ENCODE results near the gene MATCAP1. TPM values are rescaled to one million over a fixed set of nuclear protein-coding genes. Genes with fewer than 3 reads are reported as not detected.
A peak's percentile ranks its signal among the peaks of the same experiment; 100 is the strongest.

The MATCAP1 gene
- total and polyA plus RNA-seq, 2 of the 8 experiments (the other 6 are each of a cell fraction or from before 2014, with no cell fraction given): 22.9 to 27.5 TPM

DNA sequence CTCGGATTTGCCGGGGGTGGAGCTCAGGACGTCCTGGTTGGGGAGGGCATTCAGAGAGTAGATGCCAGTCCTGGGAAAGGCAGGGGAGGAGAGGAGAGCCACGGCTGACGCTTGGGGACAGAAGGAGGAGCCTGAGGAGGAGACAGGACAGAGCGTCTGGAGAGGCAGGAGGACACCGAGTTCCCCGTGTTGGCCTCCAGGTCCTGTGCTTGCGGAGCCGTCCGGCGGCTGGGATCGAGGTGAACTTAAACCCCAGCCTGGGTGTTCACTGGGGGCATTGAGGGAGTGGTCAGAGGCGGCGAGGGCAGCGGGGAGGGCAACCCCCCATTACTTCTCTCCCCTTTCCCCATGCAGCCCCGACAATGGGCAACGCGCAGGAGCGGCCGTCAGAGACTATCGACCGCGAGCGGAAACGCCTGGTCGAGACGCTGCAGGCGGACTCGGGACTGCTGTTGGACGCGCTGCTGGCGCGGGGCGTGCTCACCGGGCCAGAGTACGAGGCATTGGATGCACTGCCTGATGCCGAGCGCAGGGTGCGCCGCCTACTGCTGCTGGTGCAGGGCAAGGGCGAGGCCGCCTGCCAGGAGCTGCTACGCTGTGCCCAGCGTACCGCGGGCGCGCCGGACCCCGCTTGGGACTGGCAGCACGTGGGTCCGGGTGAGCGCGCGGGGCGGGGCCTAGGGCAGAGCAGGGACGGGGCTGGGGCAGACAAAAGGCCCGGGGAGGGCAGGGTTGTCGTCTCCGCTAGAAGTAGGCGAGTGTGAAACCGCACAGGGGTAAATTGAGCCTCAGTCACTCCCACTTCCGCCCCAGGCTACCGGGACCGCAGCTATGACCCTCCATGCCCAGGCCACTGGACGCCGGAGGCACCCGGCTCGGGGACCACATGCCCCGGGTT, 9.7 kb downstream of the MATCAP1 start (continued):
- TF ChIP-seq, protein P1, sequence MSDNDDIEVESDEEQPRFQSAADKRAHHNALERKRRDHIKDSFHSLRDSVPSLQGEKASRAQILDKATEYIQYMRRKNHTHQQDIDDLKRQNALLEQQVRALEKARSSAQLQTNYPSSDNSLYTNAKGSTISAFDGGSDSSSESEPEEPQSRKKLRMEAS (IDR thresholded peaks at IDR 0.05): peak; percentile 89
- TF ChIP-seq RAD21 (IDR thresholded peaks at IDR 0.05 in 1 of 2, conservative IDR thresholded peaks at IDR 0.05 in 1 of 2; ENCODE audit: low read depth in 2 of 2, low read length in 2 of 2) (peak; percentile 7 to 23; a peak in 2 of 4 replicates), CBX5 (IDR thresholded peaks at IDR 0.05; ENCODE audit: low read depth, low read length) (no peak), BCL11A (IDR thresholded peaks at IDR 0.05; ENCODE audit: low read depth in 2 of 2, low read length in 2 of 2) (no peak), RNF2 (IDR thresholded peaks at IDR 0.05; ENCODE audit: borderline replicate concordance, low read depth, low read length, missing control alignments, poor library complexity, severe bottlenecking) (peak; percentile 36)
- TF ChIP-seq, protein P2, sequence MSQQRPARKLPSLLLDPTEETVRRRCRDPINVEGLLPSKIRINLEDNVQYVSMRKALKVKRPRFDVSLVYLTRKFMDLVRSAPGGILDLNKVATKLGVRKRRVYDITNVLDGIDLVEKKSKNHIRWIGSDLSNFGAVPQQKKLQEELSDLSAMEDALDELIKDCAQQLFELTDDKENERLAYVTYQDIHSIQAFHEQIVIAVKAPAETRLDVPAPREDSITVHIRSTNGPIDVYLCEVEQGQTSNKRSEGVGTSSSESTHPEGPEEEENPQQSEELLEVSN (IDR thresholded peaks at IDR 0.05): peak; percentile 85
